Panc1 (cell line): ENCODE results near the gene PABPN1.

Source experiments
- CTCF ChIP-seq: fragments of 450-650 bp; IDR thresholded peaks from 2 replicates; pipeline ENCODE4 v1.5.1; 2017; ENCODE audit warnings: mild to moderate bottlenecking
- POLR2AphosphoS5 ChIP-seq: IDR thresholded peaks from 2 replicates; pipeline ENCODE4 v1.6.1; 2012; ENCODE audit warnings: mild to moderate bottlenecking, low read depth, low read length, moderate library complexity
- REST ChIP-seq, 2 experiments: IDR thresholded peaks; 2 replicates each; pipeline ENCODE4 v1.6.1; 2011 to 2012; ENCODE audit warnings: low read depth in 2 of 2, control low read depth in 1 of 2, low read length in 1 of 2, mild to moderate bottlenecking in 1 of 2, moderate library complexity in 1 of 2; ENCODE audit not compliant: insufficient read depth in 1 of 2

- TF ChIP-seq CTCF (no peak), POLR2AphosphoS5 (no peak), REST (IDR thresholded peaks at IDR 0.05; ENCODE audit: insufficient read depth in 1 of 2, low read depth in 2 of 2, low read length in 1 of 2) (no peak)
Observed at GRCh38 chr14:23297611-23298277, 23.5 kb upstream of the PABPN1 start.
